Brain microvascular endothelial cell (primary cell): ENCODE measurements around the gene SPPL2B.

Source experiments
- DNase-seq: peaks from one replicate; pipeline ENCODE4 v3.0.0-alpha.2; 2020
- H3K27ac ChIP-seq: fragments of 250-450 bp; sonication (Bioruptor Pico); 2 replicates; pipeline ENCODE4 v1.5.1; 2020; ENCODE audit warnings: mild to moderate bottlenecking, moderate library complexity
- H3K27me3 ChIP-seq: fragments of 250-450 bp; sonication (Bioruptor Pico); replicated peaks from 2 replicates; pipeline ENCODE4 v1.5.1; 2020; ENCODE audit warnings: mild to moderate bottlenecking
- H3K36me3 ChIP-seq: fragments of 250-450 bp; sonication (Bioruptor Pico); replicated peaks from 2 replicates; pipeline ENCODE4 v1.5.1; 2020; ENCODE audit warnings: mild to moderate bottlenecking
- H3K4me3 ChIP-seq: 2 replicates; pipeline ENCODE4 v1.5.1; 2011; ENCODE audit warnings: low read depth, mild to moderate bottlenecking, control low read depth, low read length, moderate library complexity
- in situ Hi-C: cut with HindIII; loops from 2 replicates; pipeline ENCODE4 v1.10.0; 2017; ENCODE audit warnings: low sequenced_read_pairs, low pct_ligation_motif_present
- TF ChIP-seq, protein P1 (sequence below): IDR thresholded peaks from 2 replicates; pipeline ENCODE4 v1.5.1; 2011; ENCODE audit warnings: low read depth, mild to moderate bottlenecking, moderate library complexity, low read length, control low read depth, inconsistent platforms; ENCODE audit errors: missing control alignments

The SPPL2B gene

DNA sequence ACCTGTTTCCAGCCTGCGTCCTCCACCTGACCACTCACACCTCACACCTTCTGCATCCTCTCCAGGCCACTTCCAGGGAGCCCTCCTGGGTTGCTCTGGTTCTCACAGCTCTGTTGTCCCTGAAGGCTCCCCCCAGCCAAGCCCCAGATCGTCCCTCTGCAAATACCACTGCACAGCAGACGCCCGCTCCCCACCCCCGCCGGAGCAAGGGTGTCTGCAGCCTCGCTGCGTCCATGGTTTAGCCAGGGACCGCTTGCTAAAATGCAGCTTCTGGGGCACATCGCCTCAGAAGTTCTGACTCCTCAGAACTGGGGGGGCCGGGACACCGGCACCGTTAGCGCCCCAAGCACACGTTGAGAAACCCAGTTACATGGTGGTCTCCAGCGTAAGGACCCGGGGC lies 21.5 kb upstream of the SPPL2B start:
- H3K36me3 ChIP-seq = no peaks in the 10 kb centered on the region

DNA sequence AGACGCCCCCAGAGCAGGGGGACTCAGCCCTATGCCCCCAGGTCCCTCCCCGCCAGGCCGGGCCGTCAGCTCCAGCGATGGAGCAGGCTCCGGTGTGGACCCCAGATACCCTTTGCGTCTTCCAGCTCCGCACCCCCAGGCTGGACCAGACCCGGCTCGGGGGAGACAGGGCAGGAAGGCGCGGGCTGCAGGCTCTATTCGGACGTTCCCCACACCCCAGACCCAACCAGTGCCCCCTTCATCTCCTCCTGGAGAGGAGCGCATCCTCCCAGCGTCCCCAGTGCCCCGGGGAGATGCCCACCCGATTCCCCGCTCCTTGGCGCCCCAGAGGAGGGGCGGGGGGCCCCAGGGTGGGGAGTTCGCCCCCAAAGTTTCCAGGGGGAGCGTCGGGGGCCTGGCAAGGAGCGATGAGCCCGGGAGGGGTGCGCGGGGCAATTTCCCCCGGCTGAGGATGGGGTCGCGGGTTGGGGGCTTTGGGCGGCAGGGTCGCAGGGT lies 20.9 kb upstream of the SPPL2B start:
- H3K27ac ChIP-seq = no peak overlapping the region
- in situ Hi-C loops = no loop called here
- no peak overlapping the region for H3K4me3 ChIP-seq
- H3K36me3 ChIP-seq = no peaks in the 10 kb centered on the region
- TF ChIP-seq, protein P1, sequence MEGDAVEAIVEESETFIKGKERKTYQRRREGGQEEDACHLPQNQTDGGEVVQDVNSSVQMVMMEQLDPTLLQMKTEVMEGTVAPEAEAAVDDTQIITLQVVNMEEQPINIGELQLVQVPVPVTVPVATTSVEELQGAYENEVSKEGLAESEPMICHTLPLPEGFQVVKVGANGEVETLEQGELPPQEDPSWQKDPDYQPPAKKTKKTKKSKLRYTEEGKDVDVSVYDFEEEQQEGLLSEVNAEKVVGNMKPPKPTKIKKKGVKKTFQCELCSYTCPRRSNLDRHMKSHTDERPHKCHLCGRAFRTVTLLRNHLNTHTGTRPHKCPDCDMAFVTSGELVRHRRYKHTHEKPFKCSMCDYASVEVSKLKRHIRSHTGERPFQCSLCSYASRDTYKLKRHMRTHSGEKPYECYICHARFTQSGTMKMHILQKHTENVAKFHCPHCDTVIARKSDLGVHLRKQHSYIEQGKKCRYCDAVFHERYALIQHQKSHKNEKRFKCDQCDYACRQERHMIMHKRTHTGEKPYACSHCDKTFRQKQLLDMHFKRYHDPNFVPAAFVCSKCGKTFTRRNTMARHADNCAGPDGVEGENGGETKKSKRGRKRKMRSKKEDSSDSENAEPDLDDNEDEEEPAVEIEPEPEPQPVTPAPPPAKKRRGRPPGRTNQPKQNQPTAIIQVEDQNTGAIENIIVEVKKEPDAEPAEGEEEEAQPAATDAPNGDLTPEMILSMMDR = no peak
- peaks cover 28% of the 10 kb centered on the region for H3K27me3 ChIP-seq
- no peak for DNase-seq

More for the DNA sequence above, 21.5 kb upstream of the SPPL2B start:
- in situ Hi-C loops = no loop called here
- H3K27ac ChIP-seq = no peak overlapping the region
- TF ChIP-seq, protein P1 = no peak
- DNase-seq = no peak
- H3K4me3 ChIP-seq = no peak overlapping the region
- peaks cover 33% of the 10 kb centered on the region for H3K27me3 ChIP-seq

DNA sequence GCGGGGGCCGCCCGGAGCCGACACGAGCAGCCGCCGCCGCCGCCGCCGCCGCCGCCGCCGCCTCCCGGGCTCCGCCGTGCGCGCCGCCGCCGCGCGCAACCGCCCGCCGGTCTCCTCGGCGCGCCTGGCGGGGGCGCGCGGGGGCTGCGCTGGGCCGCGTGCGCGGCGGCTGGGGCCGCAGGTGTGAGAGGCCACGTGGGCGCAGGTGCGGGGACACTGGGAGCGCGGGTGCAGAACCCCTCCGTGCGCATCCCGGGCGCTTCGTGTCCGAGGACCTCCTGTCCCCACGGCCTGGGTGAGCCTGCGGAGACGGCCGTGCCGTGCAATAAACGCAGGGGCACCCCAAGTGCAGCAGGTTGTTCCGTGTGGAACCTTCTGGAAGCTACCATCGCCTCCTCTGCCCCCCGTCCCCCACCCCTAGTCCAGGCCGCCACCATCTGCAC lies 20.3 kb upstream of the SPPL2B start, which contains the start of gene LINGO3:
Gene LINGO3 (minus strand): TSS at position 41 of the 443 bp plus-strand sequence. CDS start 16,378 bp downstream, outside the sequence.
- no peak within 1 kb of the TSS for H3K4me3 ChIP-seq
- in situ Hi-C loops = no loop called here
- TF ChIP-seq, protein P1 = no peak

DNA sequence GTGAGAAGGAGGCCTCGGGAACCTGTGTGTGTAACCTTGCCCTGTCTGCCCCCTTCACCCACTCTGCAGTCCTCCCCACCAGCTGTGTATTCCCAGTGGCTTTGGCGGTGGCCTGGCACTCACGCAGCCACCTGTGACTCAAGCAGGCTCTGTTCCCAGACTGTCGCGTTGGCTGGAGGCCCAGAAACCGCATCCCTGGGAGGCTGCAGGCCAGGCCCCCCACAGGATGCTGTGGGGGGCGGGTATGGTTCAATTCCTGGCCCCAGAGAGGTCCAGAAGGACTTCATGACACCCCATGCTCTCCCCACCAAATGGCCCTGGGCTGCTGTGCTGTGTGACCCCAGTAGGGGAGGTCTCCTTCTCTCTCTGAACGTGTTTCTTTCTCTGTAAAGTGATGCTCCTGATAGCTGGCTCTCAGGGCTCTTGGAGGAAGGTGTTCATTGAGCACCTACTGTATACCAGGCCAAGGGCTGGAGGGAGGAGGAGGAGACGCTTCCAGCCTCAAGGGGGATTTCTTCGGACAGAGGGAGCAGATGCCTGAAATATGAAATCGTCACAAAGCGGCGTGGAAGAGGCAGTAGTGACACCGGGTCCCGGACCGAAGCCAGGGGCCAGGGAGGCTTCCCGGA lies 18.6 kb upstream of the SPPL2B start:
- no peaks in the 10 kb centered on the region for H3K36me3 ChIP-seq
- H3K27me3 ChIP-seq = peaks cover 16% of the 10 kb centered on the region
- peak; percentile 18 for DNase-seq
- TF ChIP-seq, protein P1 = peak; percentile 3
- H3K4me3 ChIP-seq = no peak overlapping the region
- no peak overlapping the region for H3K27ac ChIP-seq
- in situ Hi-C loops = no loop called here

More for the DNA sequence above, 20.3 kb upstream of the SPPL2B start, which contains the start of gene LINGO3:
- H3K27me3 ChIP-seq = peaks cover 22% of the 10 kb centered on the region
- H3K27ac ChIP-seq = no peak within 1 kb of the TSS
- no peaks in the 10 kb centered on the region for H3K36me3 ChIP-seq
- DNase-seq = no peak

DNA sequence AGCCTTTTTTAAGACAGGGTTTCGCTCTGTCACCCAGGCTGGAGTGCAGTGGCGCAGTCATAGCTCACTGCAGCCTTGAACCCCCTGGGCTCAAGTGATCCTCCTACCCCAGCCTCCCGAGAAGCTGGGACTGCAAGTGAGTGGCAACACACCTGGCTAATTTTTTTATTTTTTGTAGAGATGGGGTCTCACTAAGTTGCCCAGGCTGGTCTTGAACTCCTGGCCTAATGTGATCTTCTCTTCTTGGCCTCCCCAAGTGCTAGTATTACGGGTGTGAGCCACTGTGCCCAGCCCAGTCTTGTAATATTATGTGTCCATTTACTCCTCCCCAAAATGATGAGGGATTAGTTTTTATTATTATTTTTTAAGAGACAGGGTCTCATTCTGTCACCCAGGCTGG lies 17.4 kb upstream of the SPPL2B start:
- in situ Hi-C loops = no loop called here
- DNase-seq = no peak
- no peaks in the 10 kb centered on the region for H3K36me3 ChIP-seq
- H3K27me3 ChIP-seq = peaks cover 16% of the 10 kb centered on the region
- H3K27ac ChIP-seq = no peak overlapping the region
- no peak overlapping the region for H3K4me3 ChIP-seq
- TF ChIP-seq, protein P1 = no peak
